Posterior cingulate gyrus (tissue), 11 donors: Measurements from ENCODE around the gene ERI3.
A peak's percentile ranks its signal among the peaks of the same experiment; 100 is the strongest.

ENCODE experiments used
- DNase-seq, 10 donors: peaks; one replicate each; pipeline versions ENCODE4 v3.0.0 to v3.0.0-alpha.2; 2020 to 2021; ENCODE audit warnings: mixed read lengths in 3 of 10
- intact Hi-C: fragments of 100-400 bp; cut with DNase I; formaldehyde crosslinking; loops from one replicate; pipeline ENCODE4 v1.15.1; 2023

ERI3 gene

DNA sequence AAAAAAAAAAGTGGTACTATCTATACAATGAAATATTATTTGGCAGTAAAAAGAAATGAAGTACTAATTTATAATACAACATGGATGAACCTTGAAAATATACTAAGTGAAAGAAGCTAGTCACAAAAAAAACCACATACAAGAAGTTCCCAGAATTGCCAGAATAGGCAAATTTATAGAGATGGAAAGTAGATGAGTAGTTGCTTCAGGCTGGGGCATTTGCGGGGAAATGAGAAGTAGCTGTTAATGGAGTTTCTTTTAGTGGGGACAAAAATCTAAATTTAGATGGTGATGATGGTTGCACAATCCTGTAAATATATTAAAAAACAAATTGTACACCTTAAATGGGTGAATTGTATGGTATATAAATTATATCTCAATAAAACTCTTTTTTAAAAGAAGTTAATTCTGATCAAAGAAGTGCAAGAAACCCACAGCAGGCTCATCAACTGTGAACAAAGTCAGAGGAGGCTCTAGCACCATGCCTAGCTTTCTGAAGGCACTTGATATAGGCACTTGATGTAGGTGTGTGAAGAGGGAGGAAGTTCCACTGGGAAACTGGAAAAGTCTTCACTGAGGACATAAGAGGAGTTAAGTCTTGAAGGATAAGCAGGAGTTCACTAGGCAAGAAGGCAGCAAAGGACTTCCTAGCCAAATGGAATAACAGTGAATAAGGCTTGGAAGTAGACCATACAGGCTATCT is 89.2 kb downstream of the ERI3 start:
- DNase-seq = no peak
- intact Hi-C loops = no loop called here

DNA sequence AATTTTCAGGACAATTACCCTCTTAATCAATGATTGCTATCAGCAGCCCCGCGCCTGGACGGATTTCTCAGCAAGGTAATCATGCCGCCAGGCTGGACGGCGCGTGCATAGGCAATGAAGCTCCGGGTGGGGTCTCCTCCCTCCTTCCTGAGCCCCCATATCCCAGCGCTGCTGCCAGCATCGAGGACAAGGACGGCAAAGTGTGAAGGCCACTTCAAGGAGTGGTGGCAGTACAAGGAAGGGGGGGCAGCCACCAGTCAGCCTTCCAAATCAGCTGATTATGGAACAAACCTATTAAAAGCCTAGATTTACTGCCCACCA is 90.6 kb downstream of the ERI3 start:
- peak in 1 of 10 donors; percentile 44 for DNase-seq
- intact Hi-C loops = no loop called here

DNA sequence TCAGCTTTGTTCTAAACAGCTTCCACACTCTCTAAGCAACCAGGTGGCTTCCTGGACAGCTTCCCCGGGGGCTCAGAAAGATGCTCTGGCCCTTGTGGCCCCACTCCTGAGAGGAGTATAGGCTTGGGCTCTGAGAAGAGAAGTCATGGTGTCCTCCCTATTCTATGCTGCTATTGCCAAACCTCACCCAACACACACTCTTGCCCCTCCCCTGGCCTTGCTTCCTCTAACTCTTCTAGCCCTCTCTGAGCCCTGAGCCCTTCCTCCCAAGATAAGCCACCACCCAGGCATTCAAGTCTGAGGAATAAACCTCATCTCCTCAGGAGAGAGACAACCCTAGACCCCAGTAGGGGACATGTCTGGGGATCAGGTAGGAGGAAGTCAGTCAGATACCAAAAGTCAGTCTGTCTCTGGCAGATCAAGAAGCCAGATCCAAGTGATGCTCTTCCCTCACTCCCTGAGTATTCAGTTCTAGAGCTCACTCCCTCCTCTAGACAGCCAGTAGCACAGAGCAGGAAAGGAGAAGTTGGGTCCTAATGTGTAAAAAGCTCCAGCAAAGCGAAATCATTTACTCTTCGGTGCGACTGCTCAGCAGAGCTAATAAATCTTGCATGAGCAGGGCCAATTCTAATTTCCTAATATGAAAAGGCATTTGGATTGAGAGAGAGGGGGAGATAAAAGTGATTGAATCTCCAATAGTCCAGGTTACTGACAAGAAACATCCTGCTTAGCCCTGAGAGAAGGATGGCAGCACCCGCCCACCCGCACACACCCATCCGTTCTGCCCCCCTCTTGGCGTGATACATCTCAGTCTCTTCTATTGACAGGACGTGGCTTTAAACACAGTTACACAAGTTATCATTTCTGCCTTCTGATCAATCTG is 91.2 kb downstream of the ERI3 start:
- DNase-seq = peak in 1 of 10 donors; percentile 49
- intact Hi-C loops = no loop called here

DNA sequence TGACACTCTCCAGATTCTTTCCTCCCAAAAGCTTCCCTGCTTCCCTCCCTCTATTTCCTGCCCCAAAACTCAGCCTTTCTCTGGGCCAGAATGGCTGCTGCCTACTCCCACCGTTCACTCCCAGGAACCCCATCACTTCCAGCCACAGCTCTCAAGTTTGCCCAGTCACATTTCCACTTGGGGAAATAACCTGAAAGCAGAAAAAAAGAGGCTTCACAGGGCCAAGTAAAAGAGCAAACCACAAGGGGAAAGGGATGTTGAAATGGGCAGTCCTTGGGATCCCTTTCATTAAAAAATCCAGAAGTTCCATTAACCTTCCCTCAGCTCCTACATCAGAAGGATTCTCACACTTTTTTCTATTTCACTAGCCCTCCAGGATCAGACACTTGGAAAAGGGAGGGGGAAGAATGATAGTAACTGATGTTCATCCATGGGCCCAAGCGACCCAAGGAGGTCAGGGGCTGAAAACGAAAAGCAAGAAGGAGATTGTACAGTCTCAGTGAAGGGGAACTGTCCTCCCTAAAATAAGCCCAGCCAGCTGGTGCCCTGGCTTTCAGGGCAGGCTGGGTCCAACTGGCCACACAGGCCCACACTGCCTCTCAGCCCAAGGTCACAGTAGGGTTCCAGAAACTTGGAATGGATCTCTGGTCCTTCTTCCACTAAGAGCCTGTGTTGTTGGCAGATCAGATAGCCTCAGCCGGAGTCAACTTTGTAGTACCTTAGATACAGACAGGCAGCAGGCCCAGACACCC is 92.1 kb downstream of the ERI3 start:
- intact Hi-C loops = no loop called here

DNA sequence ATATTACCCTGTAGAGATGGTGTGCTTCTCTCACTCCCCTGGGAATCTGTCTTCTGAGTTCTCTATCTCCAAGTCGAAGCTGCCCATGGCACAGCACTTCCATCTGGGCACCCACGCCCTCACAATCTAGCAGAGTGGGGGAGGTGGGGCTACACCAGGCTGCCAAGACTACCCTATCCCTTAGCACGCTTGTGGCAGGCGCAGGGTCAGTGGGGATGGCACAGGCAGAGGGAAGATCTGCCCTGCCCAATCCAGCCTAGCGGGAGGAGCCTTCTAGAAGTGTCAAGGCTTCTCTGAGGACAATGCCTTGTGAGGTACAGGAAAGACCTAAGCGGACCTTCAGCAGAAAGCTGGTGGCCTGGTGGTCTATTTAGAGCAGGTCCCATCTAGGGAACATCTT is 92.6 kb downstream of the ERI3 start:
- DNase-seq = peak in 1 of 10 donors; percentile 73
- intact Hi-C loops = no loop called here

More for the DNA sequence above, 92.1 kb downstream of the ERI3 start:
- peak in 1 of 10 donors; percentile 38 for DNase-seq

DNA sequence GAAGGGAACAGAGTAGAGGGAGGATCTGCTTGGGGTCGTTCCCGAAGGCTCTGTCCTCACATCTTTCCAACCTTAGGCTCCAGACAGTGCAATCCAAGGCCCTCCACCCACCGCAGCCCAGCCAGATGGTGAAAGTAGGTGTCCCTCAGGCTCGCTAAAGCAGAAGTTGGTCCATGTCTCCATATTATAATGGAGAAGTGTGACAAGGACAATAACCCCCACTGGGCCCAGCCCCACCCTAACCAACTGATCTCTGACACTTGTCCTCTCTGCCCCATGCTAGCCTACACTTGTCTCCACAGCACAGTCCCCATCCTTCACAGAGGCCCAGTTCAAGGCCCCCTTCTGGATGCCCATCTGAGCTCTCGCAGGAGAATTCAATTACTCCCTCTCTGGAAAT is 93.1 kb downstream of the ERI3 start:
- intact Hi-C loops = no loop called here
- peak in 1 of 10 donors; percentile 17 for DNase-seq

DNA sequence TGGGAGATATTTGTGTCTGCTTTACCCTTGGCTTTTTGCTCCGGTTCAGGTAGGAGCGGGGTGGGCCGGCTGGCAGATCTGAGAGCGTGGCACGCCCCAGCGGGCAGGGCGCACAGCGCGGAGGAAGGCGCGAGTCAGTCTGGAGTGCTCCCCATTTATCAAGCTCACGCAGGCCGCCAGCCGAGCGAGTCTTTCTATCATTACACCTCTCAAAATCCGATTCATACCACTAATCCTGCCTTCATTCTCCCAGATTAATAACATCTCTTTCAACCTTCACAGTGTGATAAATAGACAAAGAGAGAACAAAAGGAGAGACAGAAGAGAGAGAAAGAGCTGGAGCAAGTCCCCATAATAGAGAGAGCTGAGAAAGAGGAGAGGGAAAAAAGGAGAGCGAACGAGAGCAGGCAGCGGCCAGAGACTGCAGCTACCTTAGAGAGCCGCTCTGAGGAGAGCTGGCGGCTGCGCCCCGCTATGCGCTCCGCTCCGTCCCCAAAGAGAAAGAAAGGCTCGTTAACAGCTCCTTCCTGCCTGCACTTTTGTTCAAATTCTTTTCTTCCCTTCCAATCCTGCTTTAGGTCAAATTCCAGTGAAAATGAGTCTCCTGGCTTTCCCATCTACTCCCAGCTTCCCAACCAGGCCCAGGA is 93.8 kb downstream of the ERI3 start:
- DNase-seq = peak in 1 of 10 donors; percentile 61
- intact Hi-C loops = no loop called here

DNA sequence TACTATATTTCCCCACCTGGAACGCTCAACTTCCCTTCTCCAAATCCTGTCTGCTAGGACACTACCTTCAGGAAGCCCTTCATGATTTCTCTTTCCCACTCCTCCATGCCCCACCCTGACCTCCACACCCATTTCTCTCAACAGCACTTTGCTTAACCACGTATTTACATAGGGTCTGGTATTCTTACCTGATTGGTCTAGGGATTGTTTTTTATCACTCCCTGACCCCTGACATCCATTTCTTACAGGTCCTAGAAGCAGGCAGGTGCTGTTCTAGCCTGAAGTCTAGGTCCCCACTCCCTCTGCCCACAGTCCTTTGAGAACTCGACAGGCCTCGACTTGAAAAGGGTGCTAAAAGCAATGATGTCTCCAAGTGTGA is 94.3 kb downstream of the ERI3 start:
- DNase-seq = no peak
- intact Hi-C loops = no loop called here

DNA sequence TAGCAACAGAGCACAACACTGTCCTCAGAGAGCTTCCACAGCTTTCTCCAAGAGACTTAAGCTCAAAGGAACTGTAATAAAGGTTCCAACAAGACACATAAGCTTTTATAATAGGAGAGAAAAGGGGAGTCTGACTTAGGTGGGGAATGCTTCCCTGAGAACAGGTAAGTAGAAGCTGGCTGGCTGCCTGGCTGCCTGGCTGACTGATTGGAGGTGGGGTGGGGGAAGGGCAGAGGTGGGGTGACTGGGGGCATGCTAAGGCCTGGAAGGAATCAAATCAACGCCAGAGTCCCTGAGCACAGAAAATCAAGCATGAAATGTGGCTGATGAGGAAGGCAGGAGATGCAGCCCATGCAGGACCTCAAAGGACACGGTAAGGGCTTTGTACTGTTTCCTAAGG is 96.0 kb downstream of the ERI3 start:
- peak in 1 of 10 donors; percentile 33 for DNase-seq
- intact Hi-C loops = no loop called here

DNA sequence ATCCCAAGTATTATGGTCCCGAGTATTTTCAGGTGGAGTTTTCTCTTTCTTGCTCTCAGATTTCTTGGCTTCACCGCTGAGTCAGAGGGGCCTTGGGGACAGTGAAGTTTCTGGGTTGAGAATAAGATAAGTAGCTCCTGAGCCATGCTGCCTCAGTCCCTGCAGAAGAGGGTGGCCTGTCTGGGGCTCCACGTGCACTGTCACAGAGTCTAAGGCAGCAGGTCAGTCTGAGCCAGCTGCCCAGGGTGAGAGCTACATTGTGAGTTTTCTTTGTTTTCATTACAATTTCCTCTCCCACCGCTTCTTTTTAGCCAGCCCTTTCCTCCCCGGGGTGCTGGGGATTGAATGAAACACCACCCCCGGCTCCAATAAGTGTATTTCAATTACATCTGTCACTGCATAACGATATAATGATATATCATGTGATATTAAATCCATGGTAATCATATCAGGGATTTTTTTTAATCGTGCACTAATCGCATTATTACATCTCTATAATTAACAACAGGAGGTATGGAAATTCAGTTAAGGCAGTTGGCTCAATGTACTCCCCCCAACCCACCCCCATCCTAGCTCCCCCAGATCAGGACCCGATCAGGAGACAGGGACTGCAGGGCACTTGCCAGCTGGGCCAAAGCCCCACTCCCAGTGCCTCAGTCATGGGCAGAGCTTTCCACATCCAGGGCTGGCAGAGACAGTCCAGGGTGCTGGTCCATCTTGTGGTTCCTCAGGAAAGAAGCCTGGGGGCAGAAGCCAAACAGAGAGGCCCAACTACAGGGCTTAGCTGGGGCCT is 98.1 kb downstream of the ERI3 start:
- no peak for DNase-seq
- intact Hi-C loops = no loop called here

DNA sequence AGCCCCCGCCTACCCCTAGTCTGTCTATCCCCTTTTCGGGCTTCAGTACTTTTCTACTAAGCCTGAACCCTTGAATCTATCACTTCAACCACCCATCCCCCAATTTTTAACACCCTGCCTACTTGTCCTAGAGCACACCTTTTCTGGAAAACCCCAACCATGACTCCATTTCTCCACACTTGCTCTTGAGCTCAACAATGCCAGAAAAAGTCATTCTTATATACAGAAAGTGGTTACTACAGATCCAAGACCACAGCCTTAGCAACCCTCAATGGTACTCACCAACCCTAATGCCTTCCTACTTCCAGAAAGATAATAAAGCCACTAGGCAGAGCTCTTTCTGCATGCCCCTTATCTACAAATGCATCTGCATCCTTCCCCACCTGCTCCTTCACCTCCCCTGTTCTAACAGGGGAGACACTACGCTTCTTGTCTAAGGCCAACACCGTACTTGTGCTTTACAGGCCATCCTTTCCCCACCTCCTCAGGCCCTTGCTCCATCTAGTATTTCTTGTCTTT is 100.6 kb downstream of the ERI3 start:
- intact Hi-C loops = no loop called here
- DNase-seq = peak in 1 of 10 donors; percentile 14

DNA sequence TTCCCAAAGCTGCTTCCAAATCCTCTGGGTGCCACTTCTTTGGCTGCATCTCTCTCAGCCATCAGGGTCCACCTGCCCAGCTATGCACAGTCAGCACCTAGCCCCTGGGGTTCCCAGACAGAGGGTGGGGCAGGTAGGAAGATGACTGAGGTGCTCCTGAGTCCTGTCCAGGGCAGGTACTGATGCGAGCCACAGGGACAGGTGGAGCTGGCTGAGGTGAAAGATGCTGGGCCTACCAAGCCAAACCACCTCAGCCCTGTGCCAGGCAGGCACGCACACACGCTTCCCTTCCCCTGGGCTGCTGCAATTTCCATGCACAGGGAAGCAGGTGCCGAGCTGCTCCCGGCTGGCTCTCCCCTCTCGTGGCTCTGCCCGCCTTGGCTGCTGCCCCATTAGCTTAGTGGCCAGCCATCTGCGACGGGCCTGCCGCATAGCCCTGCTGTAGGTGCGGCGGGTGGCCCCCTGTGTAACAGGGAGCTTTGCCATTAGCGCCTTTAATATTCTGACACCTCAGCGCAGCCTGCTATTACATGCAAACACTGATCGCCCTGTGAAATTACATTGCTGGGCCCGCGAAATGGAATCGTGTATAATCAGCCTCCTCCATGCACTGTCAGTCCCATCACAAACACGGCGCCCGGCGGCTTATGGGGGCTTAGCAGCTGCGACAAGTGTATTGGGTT is 102.9 kb downstream of the ERI3 start:
- DNase-seq = peak in 1 of 10 donors; percentile 72
- intact Hi-C loops = no loop called here

DNA sequence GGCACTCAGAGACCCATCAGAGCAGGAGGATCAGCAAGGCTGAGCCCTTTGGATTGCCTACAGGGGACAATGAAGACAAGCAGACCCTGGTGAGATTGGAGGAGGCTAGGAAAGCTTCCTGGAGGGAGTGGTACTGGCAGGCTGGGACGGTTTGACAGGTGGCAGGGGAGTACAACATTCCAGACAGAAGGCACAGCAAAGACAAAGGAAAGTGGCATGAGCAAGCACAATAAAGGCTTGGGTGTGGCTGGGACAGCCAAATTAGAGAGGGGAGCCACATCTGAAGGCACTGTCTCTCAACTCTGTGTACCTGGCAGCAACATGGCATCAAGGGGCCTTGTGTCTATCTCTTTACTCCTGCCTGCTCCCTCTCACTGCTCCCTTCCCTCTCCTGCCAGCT is 103.6 kb downstream of the ERI3 start:
- DNase-seq = no peak
- intact Hi-C loops = no loop called here

DNA sequence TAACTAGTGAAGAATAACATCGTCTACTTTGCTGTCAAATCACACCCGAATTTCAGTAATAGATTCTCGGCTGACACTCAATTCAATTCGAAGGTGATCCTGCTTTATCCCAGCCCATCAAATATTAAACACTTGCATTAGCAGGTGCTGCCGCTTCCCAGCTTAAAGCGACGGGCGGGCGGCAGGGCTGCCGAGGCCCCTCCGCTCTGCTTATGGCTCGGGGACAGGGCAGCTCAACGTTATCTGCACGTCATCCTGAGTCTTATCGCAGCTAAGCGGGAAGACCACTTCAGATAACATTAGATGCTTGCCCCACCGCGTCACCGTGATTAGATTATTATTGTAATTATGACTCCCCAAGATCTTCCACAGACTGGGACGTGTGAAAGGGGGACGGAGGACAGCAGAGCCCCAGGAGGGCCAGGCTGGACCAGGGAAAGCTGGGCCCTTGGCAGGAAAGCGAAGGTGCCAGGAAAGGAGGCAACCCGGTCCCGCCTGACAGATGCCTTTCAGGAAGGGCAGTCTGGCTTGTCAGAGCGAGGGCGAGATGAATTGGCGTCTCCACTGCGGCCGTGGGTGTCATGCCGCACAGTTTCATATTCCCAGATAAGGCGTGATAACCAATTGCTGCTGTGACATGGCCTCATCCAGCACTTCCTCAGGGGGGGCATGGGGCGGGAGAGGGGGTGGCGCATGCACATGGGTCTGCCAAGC is 104.8 kb downstream of the ERI3 start:
- peak in 2 of 10 donors; percentile 59 to 80 for DNase-seq
- intact Hi-C loops = no loop called here

DNA sequence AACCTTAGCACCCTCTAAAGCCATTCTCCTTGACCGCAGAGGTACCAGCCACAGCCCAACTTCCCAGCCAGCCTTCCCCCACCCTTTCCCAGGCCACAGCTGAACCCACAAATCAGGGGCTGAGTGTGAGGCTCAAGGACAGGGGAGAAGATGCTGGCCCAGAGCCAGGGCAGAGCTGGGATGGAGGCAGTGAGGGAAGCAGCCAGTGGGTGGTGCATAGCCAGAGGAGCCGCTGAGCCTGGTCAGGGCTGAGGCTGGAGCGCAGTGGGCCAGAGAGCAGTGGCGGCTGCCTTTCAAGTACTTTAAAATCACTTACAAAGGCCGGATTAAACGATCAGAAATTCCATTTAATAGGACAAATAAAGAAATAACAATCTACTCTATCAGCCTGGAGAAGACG is 105.5 kb downstream of the ERI3 start:
- intact Hi-C loops = no loop called here
- peak in 2 of 10 donors; percentile 43 to 75 for DNase-seq

DNA sequence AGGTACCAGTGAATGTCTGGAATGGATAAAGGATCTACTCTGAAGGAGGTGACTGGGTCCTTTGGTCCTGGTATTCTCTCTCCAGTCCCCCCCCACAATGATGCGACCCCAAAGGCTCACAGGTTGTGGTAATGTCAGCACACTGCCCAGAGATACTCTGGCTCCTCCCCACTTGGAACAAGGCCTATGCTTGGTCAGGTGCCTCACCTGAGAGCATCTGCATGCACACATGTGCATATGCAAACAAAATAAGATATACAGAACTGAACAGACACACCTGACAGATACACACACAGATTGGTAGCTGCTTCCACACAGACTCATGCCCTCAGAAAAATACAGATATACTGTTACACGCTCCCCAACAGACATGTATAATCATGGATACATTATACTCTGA is 108.3 kb downstream of the ERI3 start:
- intact Hi-C loops = no loop called here
- no peak for DNase-seq

DNA sequence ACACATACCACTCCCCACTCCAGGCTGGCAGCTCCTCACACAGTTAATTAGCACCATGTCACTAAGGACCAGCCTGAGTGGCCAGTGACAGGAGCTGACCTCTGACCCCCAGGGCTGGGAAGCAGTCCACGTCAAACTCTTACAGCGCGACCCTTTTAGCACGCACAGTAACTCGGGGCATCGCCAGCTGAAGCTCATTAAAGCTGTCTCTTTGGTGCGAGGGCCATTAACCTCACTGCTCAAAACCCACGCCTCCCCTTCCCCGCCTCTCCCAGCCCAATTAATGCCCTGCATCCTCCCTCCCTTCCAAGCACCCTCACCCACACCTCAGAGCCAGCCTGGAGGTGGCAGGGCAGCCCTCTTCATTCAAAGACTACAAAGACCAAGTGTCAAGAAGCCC is 110.1 kb downstream of the ERI3 start:
- peak in 1 of 10 donors; percentile 50 for DNase-seq
- intact Hi-C loops = no loop called here

DNA sequence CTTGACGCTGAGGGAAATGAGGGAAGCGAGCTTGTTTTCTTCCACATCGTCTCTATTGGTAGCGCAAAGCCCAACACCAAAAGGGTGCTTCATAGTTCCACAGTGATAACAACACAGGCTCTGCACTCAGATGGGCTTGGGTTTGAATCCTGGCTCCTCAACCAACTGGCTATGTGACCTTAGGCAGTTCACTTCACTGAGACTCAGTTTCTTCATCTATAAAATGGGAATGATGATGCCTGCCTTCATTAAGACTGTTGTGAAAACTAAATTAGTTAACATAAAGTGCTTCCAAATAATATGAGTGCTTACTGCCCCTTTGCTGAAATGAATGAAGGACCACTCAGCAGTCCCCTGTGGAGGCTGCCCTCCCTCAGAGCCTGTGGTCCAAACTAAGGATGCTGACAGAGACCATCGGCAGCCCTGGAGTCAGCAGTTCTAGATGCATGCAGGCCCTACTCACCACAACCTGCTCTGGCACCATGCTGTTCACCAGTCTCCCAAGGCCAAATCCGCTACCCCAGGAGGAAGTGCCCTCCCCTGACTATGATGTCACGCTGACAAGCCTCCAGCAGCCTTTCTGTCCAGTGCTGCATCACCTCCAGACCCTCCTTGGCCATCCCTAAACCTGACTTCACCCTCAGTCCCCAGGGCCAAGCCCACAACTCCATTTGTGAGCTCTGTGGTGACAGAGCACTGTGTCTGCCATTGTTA is 111.1 kb downstream of the ERI3 start:
- DNase-seq = peak in 1 of 10 donors; percentile 53
- intact Hi-C loops = no loop called here
